Measurements from ENCODE around the gene KANSL3.

GRCh38 chr2:96647681-96648080 is 9.6 kb upstream of the KANSL3 start:
- TF ChIP-seq, protein P1, sequence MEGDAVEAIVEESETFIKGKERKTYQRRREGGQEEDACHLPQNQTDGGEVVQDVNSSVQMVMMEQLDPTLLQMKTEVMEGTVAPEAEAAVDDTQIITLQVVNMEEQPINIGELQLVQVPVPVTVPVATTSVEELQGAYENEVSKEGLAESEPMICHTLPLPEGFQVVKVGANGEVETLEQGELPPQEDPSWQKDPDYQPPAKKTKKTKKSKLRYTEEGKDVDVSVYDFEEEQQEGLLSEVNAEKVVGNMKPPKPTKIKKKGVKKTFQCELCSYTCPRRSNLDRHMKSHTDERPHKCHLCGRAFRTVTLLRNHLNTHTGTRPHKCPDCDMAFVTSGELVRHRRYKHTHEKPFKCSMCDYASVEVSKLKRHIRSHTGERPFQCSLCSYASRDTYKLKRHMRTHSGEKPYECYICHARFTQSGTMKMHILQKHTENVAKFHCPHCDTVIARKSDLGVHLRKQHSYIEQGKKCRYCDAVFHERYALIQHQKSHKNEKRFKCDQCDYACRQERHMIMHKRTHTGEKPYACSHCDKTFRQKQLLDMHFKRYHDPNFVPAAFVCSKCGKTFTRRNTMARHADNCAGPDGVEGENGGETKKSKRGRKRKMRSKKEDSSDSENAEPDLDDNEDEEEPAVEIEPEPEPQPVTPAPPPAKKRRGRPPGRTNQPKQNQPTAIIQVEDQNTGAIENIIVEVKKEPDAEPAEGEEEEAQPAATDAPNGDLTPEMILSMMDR (optimal IDR thresholded peaks at IDR 0.05 in 1 of 3, IDR thresholded peaks at IDR 0.05 in 1 of 3, conservative IDR thresholded peaks at IDR 0.05 in 1 of 3; ENCODE audit: extremely low read depth in 1 of 3, insufficient read depth in 2 of 3, low read length in 3 of 3) = no peak
- TF ChIP-seq EZH2 (IDR thresholded peaks at IDR 0.05; ENCODE audit: low read length) = no peak
